Measurements from ENCODE around the gene TDRD10.
"Not testable (repeated sequence)": the region's sequence is repeated elsewhere in the genome, so short reads cannot be mapped to it uniquely, and the experiment has no call there.

The TDRD10 gene

GRCh38 chr1:154485910-154486496 is 16.0 kb upstream of the TDRD10 start:
- Histone ChIP-seq H3K36me3 (ENCODE audit: insufficient read depth, low read length) (no peaks in the 10 kb centered on the region), H3K9me3 (ENCODE audit: low read depth, low read length) (no peaks in the 10 kb centered on the region), H3K4me3 (no peak overlapping the region), H3K9ac (ENCODE audit: insufficient read length) (no peak overlapping the region), H3K27ac (no peak overlapping the region)
- DNase-seq (ENCODE audit: low read depth, low spot score), result no peak
- no peak for TF ChIP-seq POLR2AphosphoS5 (IDR thresholded peaks at IDR 0.05; ENCODE audit: borderline replicate concordance, low read depth, low read length)
- no peak for TF ChIP-seq FOXP2 (optimal IDR thresholded peaks at IDR 0.05; ENCODE audit: control extremely low read depth, extremely low read length, insufficient read depth)
- no peak for TF ChIP-seq EZH2 (IDR thresholded peaks at IDR 0.05)

- H3K27ac ChIP-seq; H3K9me3 ChIP-seq (ENCODE audit: low read depth, low read length); H3K9ac ChIP-seq (ENCODE audit: insufficient read length); DNase-seq (ENCODE audit: low read depth, low spot score); H3K4me3 ChIP-seq; H3K36me3 ChIP-seq (ENCODE audit: insufficient read depth, low read length): not testable (repeated sequence)
Measured at GRCh38 chr1:154486756-154487155, 15.3 kb upstream of the TDRD10 start.

- TF ChIP-seq POLR2AphosphoS5 (IDR thresholded peaks at IDR 0.05; ENCODE audit: borderline replicate concordance, low read depth, low read length) (no peak), FOXP2 (optimal IDR thresholded peaks at IDR 0.05; ENCODE audit: control extremely low read depth, extremely low read length, insufficient read depth) (no peak), EZH2 (IDR thresholded peaks at IDR 0.05) (no peak)
- Histone ChIP-seq H3K36me3 (ENCODE audit: insufficient read depth, low read length) (no peaks in the 10 kb centered on the region), H3K4me3 (no peak overlapping the region), H3K9ac (ENCODE audit: insufficient read length) (no peak overlapping the region), H3K9me3 (ENCODE audit: low read depth, low read length) (no peaks in the 10 kb centered on the region), H3K27ac (no peak overlapping the region)
- DNase-seq (ENCODE audit: low read depth, low spot score), result no peak
Measured at GRCh38 chr1:154488922-154489321, 13.1 kb upstream of the TDRD10 start.

GRCh38 chr1:154489695-154490274 is 12.2 kb upstream of the TDRD10 start:
- no peak for DNase-seq (ENCODE audit: low read depth, low spot score)
- no peaks in the 10 kb centered on the region for H3K36me3 ChIP-seq (ENCODE audit: insufficient read depth, low read length)
- H3K9ac ChIP-seq (ENCODE audit: insufficient read length), result no peak overlapping the region
- H3K27ac ChIP-seq, result no peak overlapping the region
- TF ChIP-seq POLR2AphosphoS5 (IDR thresholded peaks at IDR 0.05; ENCODE audit: borderline replicate concordance, low read depth, low read length), result no peak
- no peak for TF ChIP-seq EZH2 (IDR thresholded peaks at IDR 0.05)
- no peak for TF ChIP-seq FOXP2 (optimal IDR thresholded peaks at IDR 0.05; ENCODE audit: control extremely low read depth, extremely low read length, insufficient read depth)
- H3K9me3 ChIP-seq (ENCODE audit: low read depth, low read length), result no peaks in the 10 kb centered on the region
- H3K4me3 ChIP-seq, result no peak overlapping the region

- TF ChIP-seq FOXP2 (optimal IDR thresholded peaks at IDR 0.05; ENCODE audit: control extremely low read depth, extremely low read length, insufficient read depth) (no peak), EZH2 (IDR thresholded peaks at IDR 0.05) (no peak)
- no peak for DNase-seq (ENCODE audit: low read depth, low spot score)
- H3K27ac ChIP-seq, result no peak overlapping the region
- H3K9me3 ChIP-seq (ENCODE audit: low read depth, low read length), result no peaks in the 10 kb centered on the region
- no peaks in the 10 kb centered on the region for H3K36me3 ChIP-seq (ENCODE audit: insufficient read depth, low read length)
- no peak overlapping the region for H3K4me3 ChIP-seq
- no peak overlapping the region for H3K9ac ChIP-seq (ENCODE audit: insufficient read length)
Measured at GRCh38 chr1:154490317-154490716, 11.7 kb upstream of the TDRD10 start.

GRCh38 chr1:154492115-154492514 is 9.9 kb upstream of the TDRD10 start:
- H3K9ac ChIP-seq (ENCODE audit: insufficient read length), result no peak overlapping the region
- no peaks in the 10 kb centered on the region for H3K36me3 ChIP-seq (ENCODE audit: insufficient read depth, low read length)
- DNase-seq (ENCODE audit: low read depth, low spot score), result no peak
- no peak for TF ChIP-seq EZH2 (IDR thresholded peaks at IDR 0.05)
- no peak for TF ChIP-seq FOXP2 (optimal IDR thresholded peaks at IDR 0.05; ENCODE audit: control extremely low read depth, extremely low read length, insufficient read depth)
- TF ChIP-seq POLR2AphosphoS5 (IDR thresholded peaks at IDR 0.05; ENCODE audit: borderline replicate concordance, low read depth, low read length), result no peak
- no peaks in the 10 kb centered on the region for H3K9me3 ChIP-seq (ENCODE audit: low read depth, low read length)
- no peak overlapping the region for H3K27ac ChIP-seq
- no peak overlapping the region for H3K4me3 ChIP-seq

- Histone ChIP-seq H3K27ac (no peak overlapping the region), H3K4me3 (no peak overlapping the region), H3K36me3 (ENCODE audit: insufficient read depth, low read length) (no peaks in the 10 kb centered on the region), H3K9me3 (ENCODE audit: low read depth, low read length) (no peaks in the 10 kb centered on the region), H3K9ac (ENCODE audit: insufficient read length) (no peak overlapping the region)
- no peak for DNase-seq (ENCODE audit: low read depth, low spot score)
- TF ChIP-seq POLR2AphosphoS5 (IDR thresholded peaks at IDR 0.05; ENCODE audit: borderline replicate concordance, low read depth, low read length), result no peak
- no peak for TF ChIP-seq EZH2 (IDR thresholded peaks at IDR 0.05)
Measured at GRCh38 chr1:154493276-154493675, 8.7 kb upstream of the TDRD10 start.

- TF ChIP-seq POLR2AphosphoS5 (IDR thresholded peaks at IDR 0.05; ENCODE audit: borderline replicate concordance, low read depth, low read length) (no peak), EZH2 (IDR thresholded peaks at IDR 0.05) (no peak), FOXP2 (optimal IDR thresholded peaks at IDR 0.05; ENCODE audit: control extremely low read depth, extremely low read length, insufficient read depth) (no peak)
- Histone ChIP-seq H3K4me3 (no peak overlapping the region), H3K27ac (no peak overlapping the region), H3K9ac (ENCODE audit: insufficient read length) (no peak overlapping the region), H3K9me3 (ENCODE audit: low read depth, low read length) (no peaks in the 10 kb centered on the region), H3K36me3 (ENCODE audit: insufficient read depth, low read length) (no peaks in the 10 kb centered on the region)
- DNase-seq (ENCODE audit: low read depth, low spot score), result no peak
Measured at GRCh38 chr1:154495496-154496273, 6.3 kb upstream of the TDRD10 start.

GRCh38 chr1:154496383-154496782 is 5.6 kb upstream of the TDRD10 start:
- TF ChIP-seq POLR2AphosphoS5 (IDR thresholded peaks at IDR 0.05; ENCODE audit: borderline replicate concordance, low read depth, low read length), result no peak
- no peak for TF ChIP-seq FOXP2 (optimal IDR thresholded peaks at IDR 0.05; ENCODE audit: control extremely low read depth, extremely low read length, insufficient read depth)
- no peak for TF ChIP-seq EZH2 (IDR thresholded peaks at IDR 0.05)
- H3K4me3 ChIP-seq, result no peak overlapping the region
- H3K9ac ChIP-seq (ENCODE audit: insufficient read length), result no peak overlapping the region
- no peak for DNase-seq (ENCODE audit: low read depth, low spot score)
- no peaks in the 10 kb centered on the region for H3K36me3 ChIP-seq (ENCODE audit: insufficient read depth, low read length)
- no peak overlapping the region for H3K27ac ChIP-seq
- no peaks in the 10 kb centered on the region for H3K9me3 ChIP-seq (ENCODE audit: low read depth, low read length)

All from SK-N-MC (cell line).